Neural progenitor cell (in vitro differentiated cells): Measurements from ENCODE around the gene TPD52L1.

Experiments used
- CTCF ChIP-seq: fragments of 200-600 bp; sonication (generic); IDR thresholded peaks from 2 replicates; pipeline ENCODE4 v1.5.1; 2017; ENCODE audit warnings: antibody characterized with exemption, mild to moderate bottlenecking
- EZH2phosphoT487 ChIP-seq: fragments of 200-600 bp; sonication (generic); IDR thresholded peaks from 2 replicates; pipeline ENCODE4 v1.6.1; 2017; ENCODE audit warnings: antibody characterized with exemption

DNA sequence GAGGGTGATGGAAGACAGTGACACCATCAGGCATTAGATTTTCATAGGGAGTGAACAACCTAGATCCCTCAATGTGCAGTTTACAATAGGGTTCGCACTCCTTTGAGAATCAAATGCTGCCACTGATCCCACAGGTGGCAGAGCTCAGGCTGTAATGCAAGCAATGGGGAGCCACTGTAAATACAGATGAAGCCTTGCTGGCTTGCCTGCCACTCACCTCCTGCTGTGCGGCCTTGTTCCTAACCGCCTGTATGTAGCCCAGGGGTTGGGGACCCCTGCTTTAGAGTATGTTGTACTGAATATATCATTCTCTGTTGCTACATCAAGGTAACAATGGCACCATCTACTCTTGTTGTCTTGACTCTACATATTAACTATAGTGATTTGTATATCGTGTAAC, 37.1 kb downstream of the TPD52L1 start:
- TF ChIP-seq CTCF (no peak), EZH2phosphoT487 (no peak)
